KBM-7 (cell line): ENCODE measurements around the gene MEDAG.
A peak's percentile ranks its signal among the peaks of the same experiment; 100 is the strongest.
"Not testable (repeated sequence)": the region's sequence is repeated elsewhere in the genome, so short reads cannot be mapped to it uniquely, and the experiment has no call there.

Source experiments
- DNase-seq: peaks from one replicate; pipeline ENCODE4 v3.0.0-alpha.2; 2015
- in situ Hi-C: fragments of 300-500 bp; cut with MboI; formaldehyde crosslinking; loops from 2 replicates; pipeline ENCODE4 v1.14.3; 2020; ENCODE audit warnings: low sequenced_read_pairs, low pct_unique_long_range_greater_than_20kb, mixed read lengths

Gene MEDAG

GRCh38 chr13:30900436-30900835 is 5.6 kb upstream of the MEDAG start:
- no peak for DNase-seq

GRCh38 chr13:30900952-30901749 is 4.9 kb upstream of the MEDAG start:
- DNase-seq: no peak
- in situ Hi-C loops: no loop called here

More at GRCh38 chr13:30900436-30900835, 5.6 kb upstream of the MEDAG start:
- in situ Hi-C loops: no loop called here

- no peak for DNase-seq
- in situ Hi-C loops: no loop called here
Observed at GRCh38 chr13:30904043-30904442, 2.0 kb upstream of the MEDAG start.

- no peak for DNase-seq
- in situ Hi-C loops: no loop called here
Observed at GRCh38 chr13:30906411-30907051, 460 bp downstream of the MEDAG start.

GRCh38 chr13:30907121-30907861 is 1.2 kb downstream of the MEDAG start:
- no peak for DNase-seq
- in situ Hi-C loops: no loop called here

GRCh38 chr13:30908416-30908980 is 2.4 kb downstream of the MEDAG start:
- no peak for DNase-seq
- in situ Hi-C loops: no loop called here

- DNase-seq: no peak
- in situ Hi-C loops: no loop called here
Observed at GRCh38 chr13:30910676-30911075, 4.6 kb downstream of the MEDAG start.

- DNase-seq: peak; percentile 68
- in situ Hi-C loops: no loop called here
Observed at GRCh38 chr13:30915691-30916541, 9.8 kb downstream of the MEDAG start.

GRCh38 chr13:30916991-30917390 is 10.9 kb downstream of the MEDAG start:
- in situ Hi-C loops: no loop called here
- no peak for DNase-seq

- no peak for DNase-seq
- in situ Hi-C loops: no loop called here
Observed at GRCh38 chr13:30918662-30919405, 12.8 kb downstream of the MEDAG start.

- in situ Hi-C loops: no loop called here
- DNase-seq: no peak
Observed at GRCh38 chr13:30920162-30920909, 14.3 kb downstream of the MEDAG start.

GRCh38 chr13:30923418-30923817 is 17.3 kb downstream of the MEDAG start:
- in situ Hi-C loops: no loop called here
- DNase-seq: no peak

- in situ Hi-C loops: no loop called here
- DNase-seq: no peak
Observed at GRCh38 chr13:30924721-30925120, 18.6 kb downstream of the MEDAG start.

- no peak for DNase-seq
- in situ Hi-C loops: no loop called here
Observed at GRCh38 chr13:30925429-30925828, 19.4 kb downstream of the MEDAG start.

GRCh38 chr13:30926781-30927180 is 20.7 kb downstream of the MEDAG start:
- DNase-seq: no peak
- in situ Hi-C loops: no loop called here

- DNase-seq: not testable (repeated sequence)
Observed at GRCh38 chr13:30927188-30927587, 21.1 kb downstream of the MEDAG start.

GRCh38 chr13:30927595-30927994 is 21.5 kb downstream of the MEDAG start:
- in situ Hi-C loops: no loop called here
- DNase-seq: no peak

More at GRCh38 chr13:30927188-30927587, 21.1 kb downstream of the MEDAG start:
- in situ Hi-C loops: not testable (repeated sequence)

GRCh38 chr13:30928978-30929377 is 22.9 kb downstream of the MEDAG start:
- no peak for DNase-seq
- in situ Hi-C loops: no loop called here
